ENCODE measurements around the gene CASP2.
"Not testable (repeated sequence)": the region's sequence is repeated elsewhere in the genome, so short reads cannot be mapped to it uniquely, and the experiment has no call there.

The CASP2 gene

DNA sequence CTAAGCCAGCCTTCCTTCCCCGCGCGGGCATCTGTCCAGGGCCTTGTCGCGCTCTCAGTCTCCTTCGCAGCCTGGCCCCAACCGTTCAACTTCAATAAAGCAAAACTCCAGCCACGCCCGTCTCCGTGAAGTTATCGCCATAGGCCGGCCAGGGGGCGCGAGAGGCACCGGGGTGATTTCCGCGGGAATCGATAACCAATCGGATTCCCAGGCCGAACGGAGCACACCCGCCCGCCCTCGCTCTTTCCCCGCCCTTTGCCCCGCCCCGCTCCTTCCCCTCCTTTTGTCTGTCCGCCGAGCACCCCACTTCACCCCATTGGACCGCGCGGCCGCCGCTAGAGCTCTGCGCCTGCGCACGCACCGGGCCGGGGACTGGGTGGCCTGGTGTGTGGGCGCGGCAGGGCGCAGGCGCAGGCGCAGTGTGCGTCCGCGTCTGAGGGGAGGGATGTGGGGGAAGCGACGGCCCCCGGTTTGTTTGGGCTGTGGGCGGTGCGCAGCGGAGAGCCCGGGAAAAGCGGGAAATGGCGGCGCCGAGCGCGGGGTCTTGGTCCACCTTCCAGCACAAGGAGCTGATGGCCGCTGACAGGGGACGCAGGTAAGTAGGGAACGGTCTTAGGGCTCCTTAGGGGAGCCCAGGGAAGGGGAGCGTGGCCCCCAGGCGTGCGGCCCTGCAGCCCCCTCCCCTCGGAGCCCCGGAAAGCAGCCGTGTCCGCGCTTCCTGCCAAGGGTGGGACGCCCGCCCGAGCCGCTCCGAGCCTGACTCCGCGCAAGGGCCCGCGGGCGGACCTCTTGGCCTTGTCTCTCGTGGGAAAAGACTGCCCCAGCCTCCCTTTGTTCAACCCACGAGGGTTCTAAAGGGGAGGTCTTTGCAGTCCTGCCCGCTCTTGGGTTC lies at the start of gene CASP2:
Gene CASP2 (plus strand): TSS at position 417 of the 892 bp plus-strand sequence. CDS start 105 bp downstream, at position 522.
- DNase-seq, result peak; percentile 92

DNA sequence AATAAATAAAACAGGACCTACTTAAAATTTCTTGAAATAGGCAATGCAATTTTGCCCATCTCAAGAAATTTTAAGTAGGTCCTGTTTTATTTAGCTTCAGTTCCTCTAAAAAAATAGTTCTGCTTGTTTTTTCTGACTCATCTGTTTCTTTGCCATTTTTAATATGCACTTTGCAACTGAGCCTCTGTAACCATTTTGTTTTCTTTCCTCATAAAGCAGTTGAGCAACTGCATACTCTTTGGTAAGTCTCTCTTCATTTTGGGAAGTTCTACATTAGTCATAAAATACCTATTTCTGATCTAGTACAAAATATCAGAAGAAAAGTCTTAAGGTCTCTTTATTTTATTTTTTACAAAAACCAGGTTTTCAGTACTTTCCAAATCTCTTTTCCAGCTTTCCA lies 48.3 kb upstream of the CASP2 start:
- DNase-seq, result no peak

- peak; percentile 52 for DNase-seq
Measured at GRCh38 chr7:143240291-143241168, 47.6 kb upstream of the CASP2 start.

- DNase-seq, result no peak
Measured at GRCh38 chr7:143242306-143242705, 45.8 kb upstream of the CASP2 start.

GRCh38 chr7:143243111-143243510 lies 45.0 kb upstream of the CASP2 start:
- DNase-seq, result no peak

DNA sequence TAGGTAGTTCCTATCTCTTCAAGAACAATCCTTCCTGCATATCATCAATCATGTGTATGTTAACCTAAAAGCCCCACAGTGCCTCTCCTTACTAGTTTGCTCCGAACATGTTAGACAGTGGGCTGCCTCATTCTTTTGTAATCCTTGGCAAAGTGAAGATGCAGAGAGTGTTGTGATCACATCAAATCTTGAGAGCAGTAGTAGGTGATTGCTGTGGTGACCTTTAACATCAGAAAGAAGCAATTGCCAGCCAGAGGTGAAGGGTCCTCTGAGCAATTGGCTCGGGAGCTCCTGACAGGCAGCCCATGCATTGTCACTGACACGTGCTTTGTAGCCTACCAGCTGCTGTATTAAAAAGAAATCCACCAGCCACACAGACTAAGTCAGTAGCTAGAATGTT lies 44.5 kb upstream of the CASP2 start:
- no peak for DNase-seq

- no peak for DNase-seq
Measured at GRCh38 chr7:143244321-143244720, 43.8 kb upstream of the CASP2 start.

DNA sequence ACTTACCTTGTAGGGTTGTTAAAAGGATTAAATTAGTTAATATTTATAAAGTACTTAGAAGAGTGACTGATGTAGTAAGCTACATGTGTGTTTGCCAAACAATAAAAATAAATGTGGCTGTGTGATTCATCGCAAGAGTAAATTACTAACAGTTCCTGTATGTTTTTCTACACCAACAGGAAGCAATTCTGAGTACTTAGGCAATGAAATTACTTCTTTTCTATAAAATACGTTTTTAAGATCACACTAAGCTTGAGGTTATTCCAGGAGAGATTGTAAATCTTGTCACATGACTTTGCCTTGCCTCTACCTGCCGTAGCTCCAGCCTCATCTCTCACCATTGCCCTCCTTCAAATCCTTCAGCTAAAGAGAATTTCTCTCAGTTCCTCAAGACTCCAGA lies 43.0 kb upstream of the CASP2 start:
- no peak for DNase-seq

DNA sequence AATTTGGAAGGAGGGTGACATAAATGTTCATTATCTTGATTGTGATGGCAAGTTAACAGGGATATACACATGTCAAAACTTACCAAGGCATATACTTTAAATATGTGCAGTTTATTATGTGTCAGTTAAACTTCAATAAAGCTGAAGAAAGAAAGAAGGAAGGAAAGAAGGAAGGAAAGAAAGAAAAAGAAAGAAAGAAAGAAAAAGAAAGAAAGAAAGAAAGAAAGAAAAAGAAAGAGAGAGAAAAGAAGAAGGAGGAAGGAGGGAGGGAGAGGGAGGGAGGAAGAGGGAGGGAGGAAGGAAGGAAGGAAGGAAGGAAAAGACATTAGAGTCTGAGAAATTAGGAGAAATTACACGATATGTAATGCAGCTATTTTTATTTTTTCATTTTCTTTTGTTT lies 40.8 kb upstream of the CASP2 start:
- no peak for DNase-seq

DNA sequence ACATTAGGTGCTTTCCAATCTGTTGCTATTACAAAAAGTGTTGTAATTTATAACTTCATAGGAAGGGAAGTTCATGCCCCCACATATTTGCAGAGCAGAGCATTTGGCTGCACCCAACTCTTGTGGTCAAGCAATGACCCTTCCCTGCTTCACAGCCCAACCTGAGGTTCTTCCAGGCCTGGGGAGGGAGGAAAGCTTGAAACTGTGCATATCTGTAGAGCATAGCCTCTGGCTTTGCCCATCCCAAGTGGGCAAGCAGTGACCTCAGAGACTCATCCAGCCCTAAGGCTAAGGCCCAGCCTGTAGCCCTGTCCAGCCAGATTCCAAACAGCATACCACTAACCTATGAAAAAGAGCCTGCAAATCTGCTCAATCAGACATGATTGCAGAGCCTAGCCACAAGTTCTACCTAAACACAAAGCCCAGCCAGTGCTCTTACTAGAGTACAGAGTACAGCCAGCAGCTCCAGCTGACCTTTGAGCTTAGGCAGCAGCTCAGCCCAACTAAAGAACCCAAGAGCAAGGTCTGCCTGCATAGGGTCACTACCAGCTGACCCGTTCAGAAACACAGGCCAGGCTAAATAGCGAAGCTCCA lies 39.3 kb upstream of the CASP2 start:
- DNase-seq, result no peak

DNA sequence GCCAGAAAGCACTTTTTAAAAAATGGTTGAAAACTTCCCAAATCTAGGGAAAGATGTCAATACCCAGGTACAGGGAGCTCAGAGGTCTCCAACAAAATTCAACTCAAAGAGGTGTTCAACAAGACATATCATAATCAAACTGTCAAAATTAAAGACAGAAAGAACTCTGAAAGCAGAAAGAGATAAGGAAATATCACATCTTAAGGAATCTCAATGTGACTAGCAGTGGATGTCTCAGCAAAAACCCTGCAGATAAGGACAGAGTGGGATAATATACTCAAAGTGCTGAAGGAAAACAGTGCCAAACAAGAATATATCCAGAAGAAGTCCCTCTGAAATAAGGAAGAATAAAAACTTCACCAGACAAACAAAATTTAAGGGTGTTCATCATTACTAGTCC lies 38.0 kb upstream of the CASP2 start:
- DNase-seq, result no peak

GRCh38 chr7:143250822-143251221 lies 37.3 kb upstream of the CASP2 start:
- no peak for DNase-seq

- DNase-seq, result no peak
Measured at GRCh38 chr7:143252006-143252405, 36.1 kb upstream of the CASP2 start.

GRCh38 chr7:143255564-143255963 lies 32.6 kb upstream of the CASP2 start:
- no peak for DNase-seq

- DNase-seq, result no peak
Measured at GRCh38 chr7:143256325-143256724, 31.8 kb upstream of the CASP2 start.

DNA sequence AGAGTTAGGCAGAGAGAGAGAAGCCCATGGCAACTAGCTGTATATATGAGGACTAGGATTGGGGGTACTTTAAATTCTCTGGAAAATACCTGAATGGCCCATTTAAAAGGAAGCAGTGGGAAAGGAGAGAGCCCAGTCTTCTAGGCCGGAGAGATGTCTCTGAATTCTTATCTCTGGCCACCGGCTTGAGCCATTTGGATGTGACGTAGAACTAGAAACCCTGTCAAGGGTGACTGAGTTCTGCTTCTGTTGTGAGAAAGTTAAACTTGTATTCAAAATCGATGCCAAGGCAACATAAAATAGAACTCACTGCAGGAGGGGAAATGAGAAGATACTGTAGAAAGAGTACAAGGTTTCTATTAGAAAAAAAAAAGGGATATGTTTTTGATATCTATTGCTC lies 31.2 kb upstream of the CASP2 start:
- DNase-seq, result no peak

DNA sequence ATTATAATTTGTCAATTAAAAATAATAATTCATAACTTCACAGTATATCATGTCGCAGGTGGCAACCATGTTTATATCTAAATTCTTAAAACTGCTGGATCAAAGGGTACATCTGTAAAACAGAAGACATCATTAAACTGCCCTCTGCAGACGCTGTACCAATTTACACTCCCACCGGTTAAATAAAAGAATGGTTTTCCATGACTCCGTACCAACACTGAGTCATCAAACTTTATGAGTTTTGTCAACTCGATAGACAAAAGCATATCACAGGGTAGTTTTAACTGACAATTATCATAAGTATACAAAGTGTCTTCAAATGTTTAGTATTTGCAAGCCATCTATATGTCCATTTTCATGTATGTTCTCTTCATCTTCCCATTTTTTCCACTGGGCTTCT lies 30.6 kb upstream of the CASP2 start:
- no peak for DNase-seq

DNA sequence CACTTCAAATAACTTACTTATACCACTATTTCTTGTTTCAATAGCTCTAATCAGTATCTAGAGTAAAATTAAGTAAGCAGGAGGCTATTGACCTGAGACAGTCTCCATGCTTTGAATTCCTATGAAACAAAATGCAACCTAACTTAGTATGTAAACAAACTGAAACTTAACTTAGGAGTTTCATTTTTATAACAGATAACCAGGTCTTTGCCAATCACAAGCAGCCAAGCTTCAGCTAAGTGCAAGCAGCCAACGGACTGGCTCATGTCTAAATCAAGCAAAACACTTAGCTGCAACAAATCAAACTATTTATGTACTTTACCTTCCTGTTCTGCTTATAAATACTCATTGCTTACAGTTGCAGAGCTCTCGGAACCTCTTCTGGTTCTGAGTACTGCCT lies 29.3 kb upstream of the CASP2 start:
- no peak for DNase-seq

GRCh38 chr7:143259765-143260164 lies 28.4 kb upstream of the CASP2 start:
- DNase-seq, result no peak

DNA sequence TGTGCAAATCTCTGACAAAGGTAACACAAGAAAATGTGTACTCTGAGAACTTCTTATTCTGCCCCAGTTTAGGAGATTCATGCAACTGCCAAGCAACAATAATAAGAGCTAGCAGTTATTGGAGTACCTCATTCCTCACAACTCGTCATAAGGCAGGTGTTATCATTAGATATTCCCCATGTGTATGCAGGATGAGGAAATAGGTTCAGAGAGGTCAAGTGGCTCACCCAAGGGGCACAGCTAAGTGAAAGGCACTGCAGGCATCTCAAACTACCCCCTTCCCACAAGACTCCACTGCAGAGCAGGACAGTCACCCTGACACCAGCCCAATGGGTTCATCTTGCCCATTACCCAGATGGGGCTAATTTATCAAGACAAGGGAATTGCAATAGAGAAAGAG lies 26.2 kb upstream of the CASP2 start:
- DNase-seq, result no peak

- DNase-seq, result no peak
Measured at GRCh38 chr7:143263266-143264195, 24.6 kb upstream of the CASP2 start, which contains the start of gene GSTK1. Gene GSTK1, plus strand, starts transcription at chr7:143263441. Its CDS starts 73 bp downstream, at chr7:143263514.

DNA sequence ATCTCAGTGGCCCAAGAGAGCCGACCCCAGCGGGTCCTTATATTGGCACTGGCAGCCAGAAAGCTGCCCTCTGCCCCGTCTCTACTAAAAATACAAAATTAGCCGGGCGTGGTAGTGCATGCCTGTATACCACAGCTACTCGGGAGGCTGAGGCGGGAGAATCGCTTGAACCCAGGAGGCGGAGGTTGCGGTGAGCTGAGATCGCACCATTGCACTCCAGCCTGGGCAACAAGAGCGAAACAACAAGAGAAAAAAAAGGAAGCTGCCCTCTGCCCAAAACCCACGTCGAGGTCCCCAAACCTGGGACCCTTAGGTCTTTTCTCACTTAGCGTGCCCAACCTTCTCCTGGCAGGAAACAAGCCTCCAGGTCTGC lies 24.0 kb upstream of the CASP2 start:
- DNase-seq, result not testable (repeated sequence)
